Activated naive CD4-positive, alpha-beta T cell treated with anti-CD3 and anti-CD28 coated beads for 36 hours (primary cell): ENCODE data around the gene PRKAR2B. TPM values are rescaled to one million over a fixed set of nuclear protein-coding genes. Genes with fewer than 3 reads are reported as not detected.

ENCODE experiments used
- CTCF ChIA-PET: fragments of 350-600 bp; sonication (Branson Sonifier 250); formaldehyde crosslinking; loops from one replicate; lab custom pipeline; 2021; ENCODE audit warnings: antibody characterized with exemption; lab: Charles Lee
- DNase-seq: peaks from one replicate; pipeline ENCODE4 v3.0.0-alpha.2; 2020
- H3K27ac Mint-ChIP-seq: one replicate; pipeline ENCODE4 v1.8.0; 2021; ENCODE audit warnings: mild to moderate bottlenecking, mixed read lengths
- H3K27me3 Mint-ChIP-seq: one replicate; pipeline ENCODE4 v1.8.0; 2021; ENCODE audit warnings: low read depth, mixed read lengths
- H3K36me3 Mint-ChIP-seq: one replicate; pipeline ENCODE4 v1.8.0; 2021; ENCODE audit warnings: low read depth, mixed read lengths
- H3K4me1 Mint-ChIP-seq: one replicate; pipeline ENCODE4 v1.8.0; 2021; ENCODE audit warnings: low read depth, mixed read lengths
- H3K4me3 Mint-ChIP-seq: one replicate; pipeline ENCODE4 v1.8.0; 2021; ENCODE audit warnings: mild to moderate bottlenecking, moderate library complexity, mixed read lengths
- H3K9me3 Mint-ChIP-seq: one replicate; pipeline ENCODE4 v1.8.0; 2021; ENCODE audit warnings: mixed read lengths
- intact Hi-C: fragments of 100-400 bp; cut with micrococcal nuclease; formaldehyde crosslinking; loops from one replicate; pipeline ENCODE4 v1.15.1; 2023
- total RNA-seq, 2 experiments: library from RNA; stranded (reverse); gene quantifications; one replicate each; pipeline ENCODE4 v1.2.3, GENCODE V29; 2021

Gene PRKAR2B
- total RNA-seq, 2 experiments from 2014 or later: 1.5 TPM

DNA sequence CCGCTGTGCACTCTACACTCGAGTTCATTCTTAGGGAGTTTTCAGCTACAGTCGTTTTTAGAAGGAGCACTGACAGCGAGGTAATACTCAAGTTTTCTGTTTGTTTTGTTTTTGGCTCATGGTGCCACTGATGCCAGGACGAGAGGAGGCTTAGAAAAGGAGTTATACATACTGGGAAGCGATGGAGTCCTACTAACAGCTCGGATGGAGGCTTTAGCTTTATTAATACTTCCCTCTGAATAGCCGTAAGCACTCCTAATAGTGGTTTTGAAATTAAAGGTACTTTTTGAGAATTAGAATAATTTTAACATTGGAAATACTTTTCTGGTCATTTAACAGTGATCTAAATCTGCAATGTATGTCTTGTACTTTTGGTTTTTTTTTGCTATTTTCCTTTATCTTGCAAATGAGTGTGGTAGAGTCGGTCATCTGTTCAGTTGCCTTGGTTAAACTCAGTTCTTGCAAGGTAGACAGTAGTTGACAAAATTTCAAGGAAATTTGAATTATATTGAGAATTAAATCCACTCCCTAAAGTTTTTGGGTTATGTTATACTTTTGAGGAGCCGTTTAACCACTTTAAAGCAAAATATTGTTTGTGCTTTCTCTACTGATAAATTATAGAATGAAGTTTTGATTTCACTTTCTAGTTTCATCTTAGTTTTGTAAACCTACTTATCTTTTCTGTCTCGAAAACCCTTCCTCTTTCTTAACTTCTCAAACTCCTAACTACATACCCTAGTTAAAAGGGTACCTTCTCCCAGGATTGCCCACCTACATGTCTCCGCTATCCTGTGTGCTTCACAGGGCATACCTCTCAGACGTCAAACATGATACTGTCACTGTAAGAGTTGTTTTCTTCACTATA is 125.8 kb downstream of the PRKAR2B start:
- no peaks in the 10 kb centered on the region for H3K9me3 Mint-ChIP-seq
- no peak for DNase-seq
- H3K27me3 Mint-ChIP-seq: no peaks in the 10 kb centered on the region
- H3K27ac Mint-ChIP-seq: peak overlapping the region; percentile 99
- H3K36me3 Mint-ChIP-seq: peaks cover 1% of the 10 kb centered on the region
- CTCF ChIA-PET: interaction anchor here (0.7 to 3.5 kb wide), 5 partner anchors 9 to 25 kb away, joined by 3 to 15 read pairs (median 5); no protein-coding TSS in a partner anchor
- peak overlapping the region; percentile 97 for H3K4me3 Mint-ChIP-seq
- intact Hi-C loops: loop anchor here (10.0 kb wide), 1 partner anchor 645 kb away; no protein-coding TSS in a partner anchor
- H3K4me1 Mint-ChIP-seq: peaks cover 40% of the 10 kb centered on the region

DNA sequence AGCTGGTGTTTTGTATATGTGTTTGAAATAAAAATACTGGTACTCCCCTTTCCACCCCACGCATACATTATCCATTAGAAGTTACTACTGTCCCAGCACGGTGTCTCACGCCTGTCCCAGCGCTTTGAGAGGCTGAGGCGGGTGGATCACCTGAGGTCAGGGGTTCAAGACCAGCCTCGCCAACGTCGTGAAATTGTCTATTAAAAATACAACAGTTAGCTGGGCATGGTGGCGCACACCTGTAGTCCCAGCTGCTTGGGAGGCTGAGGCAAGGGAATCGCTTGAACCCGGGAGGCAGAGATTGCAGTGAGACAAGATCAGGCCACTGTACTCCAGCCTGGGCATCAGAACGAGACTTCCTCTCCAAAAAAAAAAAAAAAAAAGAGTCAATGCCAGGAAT is 127.0 kb downstream of the PRKAR2B start:
- Mint-ChIP-seq H3K36me3 (peaks cover 1% of the 10 kb centered on the region), H3K27me3 (no peaks in the 10 kb centered on the region), H3K27ac (peak overlapping the region; percentile 51), H3K9me3 (no peaks in the 10 kb centered on the region), H3K4me1 (peaks cover 46% of the 10 kb centered on the region), H3K4me3 (peak overlapping the region; percentile 24)
- intact Hi-C loops: loop anchor here (10.0 kb wide), 1 partner anchor 643 kb away; no protein-coding TSS in a partner anchor
- DNase-seq: no peak
- CTCF ChIA-PET: interaction anchor here (0.6 kb wide), 1 partner anchor 556 kb away, joined by 4 read pairs; no protein-coding TSS in a partner anchor

DNA sequence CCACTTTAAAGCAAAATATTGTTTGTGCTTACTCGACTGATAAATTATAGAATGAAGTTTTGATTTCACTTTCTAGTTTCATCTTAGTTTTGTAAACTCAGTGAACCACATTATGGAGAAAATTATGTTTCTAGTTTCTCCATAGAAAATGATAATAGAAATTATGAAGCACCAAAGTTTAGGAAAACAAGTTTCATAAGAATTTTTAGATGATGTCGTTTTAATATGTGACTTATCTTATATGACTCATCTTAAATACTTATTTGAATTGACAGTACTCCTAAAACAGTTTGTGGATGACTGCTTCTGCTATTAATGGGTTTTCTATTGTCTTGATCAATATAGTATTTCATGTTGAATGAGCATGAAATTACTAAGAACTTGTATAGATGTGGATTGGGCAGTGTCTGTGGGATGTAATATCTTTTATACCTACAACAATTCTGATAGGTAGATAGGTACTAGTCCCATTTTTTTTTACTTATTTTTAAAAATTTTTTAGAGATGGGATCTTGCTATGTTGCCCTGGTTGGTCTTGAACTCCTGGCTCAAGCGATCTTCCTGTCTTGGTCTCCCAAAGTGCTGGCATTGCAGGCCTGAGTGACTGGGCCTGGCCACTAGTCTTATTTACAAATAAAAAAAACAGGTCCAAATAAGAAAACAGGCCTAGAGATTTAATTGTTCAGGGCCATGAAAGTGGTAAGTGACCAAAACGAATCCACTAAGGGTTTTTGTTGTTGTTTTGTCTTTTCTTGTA is 127.9 kb downstream of the PRKAR2B start:
- CTCF ChIA-PET: no interaction called here
- peak overlapping the region; percentile 61 for H3K27ac Mint-ChIP-seq
- intact Hi-C loops: loop anchor here (10.0 kb wide), 1 partner anchor 642 kb away; no protein-coding TSS in a partner anchor
- no peaks in the 10 kb centered on the region for H3K9me3 Mint-ChIP-seq
- DNase-seq: no peak
- no peaks in the 10 kb centered on the region for H3K27me3 Mint-ChIP-seq
- peaks cover 1% of the 10 kb centered on the region for H3K36me3 Mint-ChIP-seq
- H3K4me1 Mint-ChIP-seq: peaks cover 51% of the 10 kb centered on the region
- H3K4me3 Mint-ChIP-seq: no peak overlapping the region

DNA sequence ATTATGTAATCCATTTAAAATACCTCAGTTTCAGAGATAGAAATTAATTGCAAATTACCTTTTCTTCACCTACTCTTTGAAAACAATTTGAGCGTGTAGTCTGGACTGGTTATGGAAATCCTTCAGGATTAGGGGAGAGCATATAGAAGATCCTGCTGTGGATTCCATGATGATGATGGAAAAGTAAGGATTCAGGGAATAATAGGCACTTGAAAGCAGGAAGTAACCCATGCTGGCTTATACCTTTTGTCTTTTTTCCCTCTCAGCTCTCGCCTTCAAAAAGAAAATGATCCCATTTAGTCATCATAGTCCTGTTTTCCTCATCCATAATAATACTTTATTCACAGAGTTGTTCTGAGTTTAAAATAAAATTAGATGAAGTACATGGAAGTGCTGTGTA is 128.7 kb downstream of the PRKAR2B start:
- Mint-ChIP-seq H3K4me3 (peak overlapping the region; percentile 38), H3K27ac (peak overlapping the region; percentile 56), H3K4me1 (peaks cover 56% of the 10 kb centered on the region), H3K9me3 (no peaks in the 10 kb centered on the region), H3K36me3 (peaks cover 1% of the 10 kb centered on the region), H3K27me3 (no peaks in the 10 kb centered on the region)
- intact Hi-C loops: loop anchor here (10.0 kb wide), 1 partner anchor 642 kb away; no protein-coding TSS in a partner anchor
- no peak for DNase-seq
- CTCF ChIA-PET: no interaction called here

DNA sequence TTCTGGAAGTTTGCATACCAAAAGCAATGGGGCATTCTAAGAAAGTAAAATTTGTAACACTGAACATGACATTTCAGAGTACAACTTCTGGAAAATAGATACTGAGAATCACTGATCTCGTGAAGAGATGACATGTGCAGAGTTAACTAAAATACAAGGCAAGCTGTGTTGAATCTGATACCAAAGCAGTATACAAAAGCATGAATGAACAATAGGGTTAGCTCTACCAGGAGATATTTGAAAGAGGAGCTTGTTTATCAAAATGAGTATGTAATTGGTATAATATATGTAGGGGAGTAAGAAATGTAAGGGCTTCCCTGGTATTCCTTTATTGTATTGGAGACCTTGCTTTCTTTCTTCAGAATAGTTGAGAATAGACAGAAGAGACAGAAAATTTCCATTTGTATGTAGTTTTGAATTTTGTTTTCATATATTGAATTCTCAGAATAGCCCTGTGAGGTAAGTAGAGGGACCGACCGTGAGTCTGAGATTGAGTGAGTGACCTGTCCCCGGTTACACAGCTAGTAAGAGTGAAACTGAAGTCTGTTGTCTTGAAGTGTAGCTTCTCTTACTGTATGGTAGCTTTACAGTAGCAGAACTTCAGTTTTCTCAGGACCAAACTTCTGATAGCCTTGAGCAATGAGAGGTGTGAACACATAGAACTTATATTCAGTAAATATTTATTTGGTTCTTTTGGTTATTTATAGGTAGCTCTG is 129.3 kb downstream of the PRKAR2B start:
- Mint-ChIP-seq H3K4me3 (peak overlapping the region; percentile 38), H3K27me3 (no peaks in the 10 kb centered on the region), H3K9me3 (no peaks in the 10 kb centered on the region), H3K36me3 (peaks cover under 1% of the 10 kb centered on the region), H3K27ac (peak overlapping the region; percentile 56), H3K4me1 (peaks cover 58% of the 10 kb centered on the region)
- intact Hi-C loops: loop anchor here (10.0 kb wide), 1 partner anchor 641 kb away; no protein-coding TSS in a partner anchor
- CTCF ChIA-PET: interaction anchor here (0.6 to 1.5 kb wide), 3 partner anchors 10 to 151 kb away, joined by 3 to 5 read pairs (median 4); no protein-coding TSS in a partner anchor
- no peak for DNase-seq

DNA sequence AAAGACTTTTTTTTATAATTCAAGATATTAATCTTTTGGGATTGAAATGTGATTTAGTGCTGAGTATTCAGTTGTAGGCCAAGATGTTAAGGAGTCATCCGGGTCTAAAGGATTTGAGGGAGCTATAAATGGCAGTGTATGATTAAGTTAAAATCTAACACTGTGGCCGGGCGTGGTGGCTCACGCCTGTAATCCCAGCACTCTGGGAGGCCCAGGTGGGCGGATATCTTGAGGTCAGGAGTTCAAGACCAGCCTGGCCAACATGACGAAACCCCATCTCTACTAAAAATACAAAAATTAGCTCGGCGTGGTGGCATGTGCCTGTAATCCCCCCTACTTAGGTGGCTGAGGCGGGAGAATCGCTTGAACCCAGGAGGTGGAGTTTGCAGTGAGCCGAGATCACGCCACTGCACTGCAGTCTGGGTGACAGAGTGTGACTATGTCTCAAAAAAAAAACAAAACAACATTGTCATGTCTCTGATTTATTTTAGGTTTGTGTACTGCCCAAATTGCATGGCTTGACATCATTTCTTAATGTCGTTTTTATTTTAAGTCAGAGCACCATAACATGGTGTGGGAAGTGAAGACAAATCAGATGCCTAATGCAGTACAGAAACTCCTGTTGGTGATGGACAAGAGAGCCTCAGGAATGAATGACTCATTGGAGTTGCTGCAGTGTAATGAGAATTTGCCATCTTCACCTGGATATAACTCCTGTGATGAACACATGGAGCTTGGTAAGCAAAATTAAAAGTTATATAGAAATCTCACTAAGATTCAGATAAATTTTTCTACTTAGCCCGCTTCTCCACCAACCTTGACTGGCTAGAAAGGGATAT is 135.0 kb downstream of the PRKAR2B start:
- Mint-ChIP-seq H3K27me3 (no peaks in the 10 kb centered on the region), H3K9me3 (no peaks in the 10 kb centered on the region), H3K27ac (peak overlapping the region; percentile 78), H3K4me1 (peaks cover 53% of the 10 kb centered on the region), H3K4me3 (no peak overlapping the region), H3K36me3 (peaks cover 2% of the 10 kb centered on the region)
- intact Hi-C loops: loop anchor here (1.0 to 10.0 kb wide), 2 partner anchors 11 to 635 kb away; no protein-coding TSS in a partner anchor
- DNase-seq: no peak
- CTCF ChIA-PET: interaction anchor here (1.2 to 1.6 kb wide), 4 partner anchors 10 to 29 kb away, joined by 3 to 5 read pairs (median 4); partner anchors contain the start of gene HBP1

DNA sequence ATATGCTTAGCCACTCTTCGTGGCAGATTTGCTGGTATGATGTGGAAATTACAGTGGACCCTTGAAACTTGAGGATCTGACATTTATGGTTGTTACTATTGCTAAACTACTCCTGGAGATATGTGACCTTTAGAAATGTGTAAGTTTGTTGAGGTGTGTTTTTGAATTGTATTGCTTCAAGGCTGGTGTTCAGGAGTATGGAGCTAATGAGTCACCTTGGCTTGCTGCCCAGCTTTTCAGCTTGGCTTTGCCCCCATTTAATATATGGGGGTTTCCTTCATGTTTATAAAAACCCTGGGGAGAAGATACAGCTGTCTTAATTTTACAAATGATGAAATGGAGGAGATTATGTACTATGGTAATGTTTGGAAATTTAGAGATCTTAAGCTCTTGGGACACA is 135.9 kb downstream of the PRKAR2B start:
- no peaks in the 10 kb centered on the region for H3K27me3 Mint-ChIP-seq
- peak overlapping the region; percentile 78 for H3K27ac Mint-ChIP-seq
- CTCF ChIA-PET: interaction anchor here (1.5 to 2.5 kb wide), 3 partner anchors 12 to 30 kb away, joined by 3 to 6 read pairs (median 5); partner anchors contain the start of gene HBP1
- H3K4me3 Mint-ChIP-seq: peak overlapping the region; percentile 30
- intact Hi-C loops: loop anchor here (1.0 kb wide), 1 partner anchor 12 kb away; no protein-coding TSS in a partner anchor
- H3K4me1 Mint-ChIP-seq: peaks cover 52% of the 10 kb centered on the region
- H3K9me3 Mint-ChIP-seq: no peaks in the 10 kb centered on the region
- DNase-seq: peak; percentile 91
- peaks cover 2% of the 10 kb centered on the region for H3K36me3 Mint-ChIP-seq

DNA sequence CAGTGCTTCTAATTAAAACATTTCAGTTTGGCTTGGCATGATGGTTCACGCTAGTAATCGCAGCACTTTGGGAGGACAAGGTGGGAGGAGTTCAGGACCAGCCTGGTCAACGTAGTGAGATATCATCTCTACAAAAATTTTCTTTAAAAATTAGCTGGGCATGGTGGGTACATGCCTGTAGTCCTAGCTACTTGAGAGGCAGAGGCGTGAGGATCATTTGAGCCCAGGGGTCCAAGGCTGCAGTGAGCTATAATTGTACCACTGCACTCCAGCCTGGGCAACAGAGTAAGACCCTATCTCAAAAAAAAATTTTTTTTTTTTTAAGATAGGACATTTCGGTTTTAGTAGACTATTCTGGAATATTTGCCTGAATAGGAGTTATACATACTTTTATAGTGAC is 136.7 kb downstream of the PRKAR2B start:
- peaks cover 48% of the 10 kb centered on the region for H3K4me1 Mint-ChIP-seq
- H3K27ac Mint-ChIP-seq: peak overlapping the region; percentile 78
- no peak for DNase-seq
- no peaks in the 10 kb centered on the region for H3K9me3 Mint-ChIP-seq
- H3K27me3 Mint-ChIP-seq: no peaks in the 10 kb centered on the region
- intact Hi-C loops: no loop called here
- H3K4me3 Mint-ChIP-seq: no peak overlapping the region
- CTCF ChIA-PET: interaction anchor here (0.6 to 2.5 kb wide), 6 partner anchors 11 to 480 kb away, joined by 3 to 10 read pairs (median 4); partner anchors contain the start of gene SLC26A4
- H3K36me3 Mint-ChIP-seq: peaks cover 4% of the 10 kb centered on the region

DNA sequence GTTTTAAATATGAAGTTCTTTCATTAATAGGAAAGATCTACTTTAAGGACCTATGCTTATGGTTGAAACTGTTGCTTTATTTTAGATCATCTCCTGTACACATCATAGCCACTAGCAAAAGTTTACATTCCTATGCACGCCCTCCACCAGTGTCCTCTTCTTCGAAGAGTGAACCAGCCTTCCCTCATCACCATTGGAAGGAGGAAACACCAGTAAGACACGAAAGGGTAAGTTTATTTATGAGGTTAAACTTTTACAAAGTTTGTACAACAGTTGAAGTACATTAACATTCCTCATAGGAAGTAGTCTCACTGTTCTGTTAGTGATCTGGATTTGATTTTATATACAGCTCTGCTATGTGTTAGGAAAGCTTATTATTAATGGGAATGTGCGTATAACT is 141.2 kb downstream of the PRKAR2B start:
- peaks cover 23% of the 10 kb centered on the region for H3K36me3 Mint-ChIP-seq
- peaks cover 14% of the 10 kb centered on the region for H3K4me1 Mint-ChIP-seq

DNA sequence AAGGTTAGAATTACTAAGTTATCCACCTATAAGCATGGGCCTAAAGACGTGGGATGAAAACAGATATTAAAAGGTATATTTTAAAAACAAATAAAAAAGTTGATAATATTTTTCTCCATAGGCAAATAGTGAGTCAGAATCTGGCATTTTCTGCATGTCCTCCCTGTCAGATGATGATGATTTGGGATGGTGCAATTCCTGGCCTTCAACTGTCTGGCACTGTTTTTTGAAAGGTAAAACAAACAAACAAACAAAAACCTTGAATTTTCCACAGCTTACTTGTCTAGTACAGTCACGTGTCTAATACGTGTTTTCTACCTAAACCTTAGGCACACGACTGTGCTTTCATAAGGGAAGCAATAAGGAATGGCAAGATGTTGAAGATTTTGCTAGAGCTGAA is 141.7 kb downstream of the PRKAR2B start:
- H3K4me1 Mint-ChIP-seq: peaks cover 10% of the 10 kb centered on the region
- intact Hi-C loops: no loop called here
- no peaks in the 10 kb centered on the region for H3K27me3 Mint-ChIP-seq
- no peak overlapping the region for H3K27ac Mint-ChIP-seq
- H3K36me3 Mint-ChIP-seq: peaks cover 23% of the 10 kb centered on the region
- H3K4me3 Mint-ChIP-seq: no peak overlapping the region
- CTCF ChIA-PET: no interaction called here
- no peaks in the 10 kb centered on the region for H3K9me3 Mint-ChIP-seq
- no peak for DNase-seq

More for the DNA sequence above, 141.2 kb downstream of the PRKAR2B start:
- no peak overlapping the region for H3K27ac Mint-ChIP-seq
- intact Hi-C loops: no loop called here
- CTCF ChIA-PET: no interaction called here
- no peaks in the 10 kb centered on the region for H3K27me3 Mint-ChIP-seq
- H3K4me3 Mint-ChIP-seq: no peak overlapping the region
- no peak for DNase-seq
- H3K9me3 Mint-ChIP-seq: no peaks in the 10 kb centered on the region

DNA sequence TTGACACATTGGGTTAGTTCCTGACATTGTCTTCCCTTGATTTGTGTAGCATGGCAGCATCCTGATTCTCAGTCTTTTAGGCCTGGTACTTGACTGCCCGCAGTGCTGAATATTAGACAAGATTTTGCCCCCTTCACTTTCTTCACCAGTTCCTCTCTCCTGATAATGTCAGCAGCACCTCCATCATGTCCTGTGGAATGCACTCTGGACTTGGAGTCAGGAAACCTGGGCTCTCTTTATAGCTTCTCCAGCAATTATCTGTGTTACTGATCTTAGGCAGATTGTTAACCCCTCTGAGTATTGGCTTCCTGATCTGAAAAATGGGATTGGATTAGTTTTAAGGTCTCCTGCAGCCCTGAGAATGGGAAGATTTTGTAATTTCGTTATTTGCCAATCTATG is 143.3 kb downstream of the PRKAR2B start:
- peak overlapping the region; percentile 13 for H3K27ac Mint-ChIP-seq
- H3K27me3 Mint-ChIP-seq: no peaks in the 10 kb centered on the region
- intact Hi-C loops: no loop called here
- CTCF ChIA-PET: no interaction called here
- peaks cover 10% of the 10 kb centered on the region for H3K4me1 Mint-ChIP-seq
- peaks cover 22% of the 10 kb centered on the region for H3K36me3 Mint-ChIP-seq
- H3K9me3 Mint-ChIP-seq: no peaks in the 10 kb centered on the region
- DNase-seq: no peak
- H3K4me3 Mint-ChIP-seq: no peak overlapping the region
